ENCODE measurements around the gene QPCT. TPM values are rescaled to one million over a fixed set of nuclear protein-coding genes. Genes with fewer than 3 reads are reported as not detected.

QPCT gene
- total RNA-seq, 1 experiment from 2014 or later: 79.6 TPM

GRCh38 chr2:37324786-37325624 lies 19.4 kb upstream of the QPCT start, which contains the start of gene PRKD3:
TSS of gene PRKD3 (minus strand) at chr2:37324833. CDS start at chr2:37316524, 8,309 bp downstream.
- peak; percentile 59 for DNase-seq (ENCODE audit: low read depth)

DNA sequence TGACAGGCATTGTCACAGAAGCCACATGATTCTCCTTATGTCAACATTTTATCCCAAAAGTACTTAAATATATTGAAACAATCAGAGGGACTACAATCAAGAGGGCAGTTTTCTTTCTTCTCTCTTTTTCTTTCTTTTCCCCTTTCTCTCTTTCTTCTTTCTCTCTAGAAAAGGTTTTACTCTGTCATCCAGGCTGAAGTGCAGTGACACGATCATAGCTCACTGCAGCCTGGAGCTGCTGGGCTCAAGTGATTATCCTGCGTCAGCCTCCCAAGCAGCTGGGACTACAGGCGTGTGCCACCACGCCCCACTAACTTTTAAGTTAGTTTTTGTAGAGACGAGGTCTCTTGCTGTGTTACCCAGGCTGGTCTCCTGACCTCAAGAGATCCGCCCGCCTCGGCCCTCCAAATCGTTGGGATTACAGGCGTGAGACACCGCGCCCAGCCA lies 18.8 kb upstream of the QPCT start:
- peak; percentile 10 for DNase-seq (ENCODE audit: low read depth)

DNA sequence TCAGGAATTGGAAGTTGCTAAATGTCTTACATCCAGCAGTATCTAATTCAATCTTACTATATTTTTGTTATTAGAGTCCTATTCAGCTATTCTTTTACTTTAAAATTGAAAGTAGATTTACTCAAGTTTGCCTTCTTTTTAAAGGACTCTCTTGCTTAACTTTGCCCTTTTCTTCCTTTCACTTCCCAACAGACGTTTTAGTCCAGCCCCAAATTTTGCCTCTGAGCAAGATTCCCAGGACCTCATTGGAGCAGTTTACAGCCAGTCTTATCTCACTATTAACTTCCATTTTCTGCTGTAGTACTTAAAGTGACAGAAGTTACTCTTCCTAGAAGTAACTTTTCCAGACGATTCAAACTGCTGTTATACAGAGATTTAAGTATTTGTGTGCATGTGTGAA lies 18.1 kb upstream of the QPCT start:
- peak; percentile 86 for DNase-seq (ENCODE audit: low read depth)

DNA sequence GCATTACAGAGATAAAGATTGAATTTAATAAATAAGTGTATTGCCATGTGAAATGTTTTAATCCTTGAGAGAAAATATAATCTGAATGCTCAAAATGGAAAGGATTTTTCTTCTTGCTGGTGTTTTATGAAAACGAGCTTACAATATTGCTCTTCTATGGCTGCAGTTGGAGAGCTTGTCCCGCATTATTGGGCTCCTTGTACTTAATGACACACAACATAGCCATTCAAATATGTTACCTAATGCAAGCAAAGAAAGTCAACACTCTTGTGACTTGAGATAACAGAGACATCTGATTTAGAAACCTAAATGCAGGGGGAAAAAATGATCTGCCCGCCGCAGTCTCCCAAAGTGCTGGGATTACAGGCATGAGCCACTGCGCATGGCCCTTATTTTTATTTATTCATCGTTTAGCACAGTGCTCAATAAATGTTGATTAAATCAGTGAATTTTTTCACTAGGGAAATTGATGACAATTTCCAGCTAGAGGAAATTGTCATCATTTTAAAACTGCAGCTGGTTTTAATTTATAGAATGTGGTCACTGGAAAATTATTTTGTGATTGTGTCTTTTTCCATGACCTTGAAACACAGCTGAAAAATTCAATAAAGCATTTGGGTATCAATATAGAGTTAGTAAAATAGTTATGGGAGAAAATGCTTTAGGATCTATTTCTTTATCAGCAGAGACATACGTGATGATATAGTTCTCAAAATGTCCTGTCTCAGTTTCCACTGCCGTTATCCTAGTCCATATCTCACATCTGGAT lies 17.4 kb upstream of the QPCT start:
- no peak for DNase-seq (ENCODE audit: low read depth)

DNA sequence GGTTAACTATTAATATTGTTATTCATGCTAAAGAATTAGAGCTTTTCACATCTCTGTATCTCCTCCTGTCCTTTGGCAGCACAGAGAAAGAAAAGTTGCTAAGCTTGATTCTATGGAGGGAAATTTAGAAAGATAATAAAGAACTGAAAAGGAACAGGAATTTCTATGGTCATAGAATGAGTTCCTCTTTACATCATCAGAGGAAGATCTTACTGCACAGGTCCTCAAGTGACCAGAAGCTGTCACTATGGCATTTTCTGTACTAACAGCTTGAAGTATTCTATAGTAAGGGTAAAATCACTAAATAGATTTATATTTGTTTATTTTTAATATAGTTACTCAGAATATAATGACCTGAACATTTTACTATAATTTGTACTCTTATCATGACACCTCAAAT lies 13.7 kb upstream of the QPCT start:
- DNase-seq (ENCODE audit: low read depth): no peak

- no peak for DNase-seq (ENCODE audit: low read depth)
Measured at GRCh38 chr2:37332560-37332959, 11.9 kb upstream of the QPCT start.

DNA sequence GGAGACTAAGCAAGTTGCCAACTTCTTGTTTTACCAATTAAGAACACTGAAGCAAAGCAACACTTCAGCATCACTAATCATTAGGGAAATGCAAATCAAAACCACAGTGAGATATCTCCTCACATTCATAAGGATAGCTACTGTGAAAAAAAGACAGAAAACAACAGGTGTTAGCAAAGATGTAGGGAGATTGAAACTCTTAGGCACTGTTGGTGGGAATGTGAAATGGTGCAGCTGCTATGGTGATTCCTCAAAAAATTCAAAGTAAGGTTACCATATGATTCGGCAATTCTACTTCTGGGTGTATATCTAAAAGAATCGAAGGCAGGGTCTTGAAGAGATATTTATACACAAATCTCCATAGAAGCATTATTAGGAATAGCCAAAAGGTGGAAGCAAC lies 11.2 kb upstream of the QPCT start:
- no peak for DNase-seq (ENCODE audit: low read depth)

DNA sequence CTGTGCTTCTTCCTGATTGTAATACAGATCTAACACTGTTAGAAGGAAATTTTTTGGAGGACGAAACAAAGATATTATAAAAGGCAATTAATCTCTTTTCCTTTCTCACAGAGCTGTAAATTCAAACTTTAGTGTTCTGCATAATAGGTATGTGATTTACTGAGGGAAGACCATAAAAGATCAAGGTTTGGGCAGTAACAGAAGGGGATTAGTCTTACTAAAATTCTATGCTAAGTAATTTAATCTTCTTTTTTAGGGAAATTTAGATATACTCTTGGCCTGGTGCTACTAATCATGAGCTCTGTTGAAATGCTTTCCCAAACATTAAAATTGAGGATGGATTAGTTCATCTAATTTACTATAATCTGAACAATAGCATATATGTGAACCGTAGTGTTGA lies 8.8 kb upstream of the QPCT start:
- no peak for DNase-seq (ENCODE audit: low read depth)

GRCh38 chr2:37337620-37338280 lies 6.7 kb upstream of the QPCT start:
- peak; percentile 13 for DNase-seq (ENCODE audit: low read depth)

DNA sequence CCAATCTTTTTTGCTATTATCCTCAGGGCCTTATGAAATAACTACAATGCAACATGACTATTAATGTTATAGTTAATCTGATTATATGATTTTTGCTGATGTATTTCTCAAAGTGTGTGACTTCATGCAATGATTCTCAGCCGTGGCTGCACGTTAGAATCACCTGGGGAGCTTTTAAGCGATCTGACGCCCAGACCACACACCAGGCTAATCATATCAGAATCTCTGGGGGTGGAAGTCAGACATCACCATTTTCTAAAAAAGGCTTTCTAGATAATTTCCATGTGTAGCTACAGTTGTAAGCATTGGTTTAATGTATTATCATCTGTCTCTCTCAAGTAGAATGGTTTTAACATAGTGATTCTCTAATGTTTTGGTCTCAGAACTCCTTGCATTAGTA lies 5.5 kb upstream of the QPCT start:
- DNase-seq (ENCODE audit: low read depth): no peak

- DNase-seq (ENCODE audit: low read depth): no peak
Measured at GRCh38 chr2:37340637-37341036, 3.8 kb upstream of the QPCT start.

GRCh38 chr2:37342591-37343220 lies 1.7 kb upstream of the QPCT start:
- no peak for DNase-seq (ENCODE audit: low read depth)

DNA sequence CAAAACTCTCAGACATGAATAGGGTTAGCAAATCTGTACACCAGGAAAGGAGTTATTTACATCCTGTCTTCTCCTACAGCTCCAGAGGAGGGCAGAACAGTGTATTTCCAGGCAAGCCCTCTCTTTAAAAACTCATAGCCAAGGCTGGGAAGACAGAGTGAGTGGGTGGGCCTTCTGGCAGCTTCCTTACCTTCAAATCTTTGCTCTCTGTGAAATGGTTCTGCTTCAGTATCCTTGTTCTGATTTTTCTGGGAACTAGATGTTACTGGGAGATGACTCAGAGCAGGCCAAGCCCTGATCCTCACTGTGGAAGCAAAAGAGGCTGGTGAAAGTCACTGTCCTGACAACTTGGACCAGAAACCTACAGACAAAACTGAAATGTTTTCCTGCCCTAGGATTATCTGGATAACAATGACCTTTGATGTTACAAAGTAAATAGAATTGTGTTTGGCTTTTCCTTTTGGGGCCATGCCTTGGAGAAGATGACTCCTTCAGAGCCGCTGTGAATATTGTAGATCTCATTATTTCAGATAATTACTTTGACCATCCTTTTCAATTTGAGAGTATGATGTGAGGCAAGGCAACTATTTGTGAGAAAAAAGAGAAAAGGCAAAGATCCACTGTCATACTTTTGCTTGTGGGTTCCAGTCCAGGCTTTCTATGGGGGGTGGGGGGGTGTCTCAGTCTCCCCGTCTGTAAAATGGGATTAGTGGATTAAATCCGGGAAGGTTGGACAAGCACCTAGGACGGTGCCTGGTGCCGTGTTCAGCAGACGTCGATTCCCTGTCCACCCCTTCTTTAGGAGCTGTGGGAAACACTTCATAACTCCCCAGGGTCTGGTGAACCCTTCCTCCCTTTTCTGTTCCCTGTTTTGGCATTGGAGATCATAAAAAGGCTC lies 644 bp upstream of the QPCT start:
- DNase-seq (ENCODE audit: low read depth): peak; percentile 53

- DNase-seq (ENCODE audit: low read depth): no peak
Measured at GRCh38 chr2:37348155-37348554, 3.7 kb downstream of the QPCT start.

DNA sequence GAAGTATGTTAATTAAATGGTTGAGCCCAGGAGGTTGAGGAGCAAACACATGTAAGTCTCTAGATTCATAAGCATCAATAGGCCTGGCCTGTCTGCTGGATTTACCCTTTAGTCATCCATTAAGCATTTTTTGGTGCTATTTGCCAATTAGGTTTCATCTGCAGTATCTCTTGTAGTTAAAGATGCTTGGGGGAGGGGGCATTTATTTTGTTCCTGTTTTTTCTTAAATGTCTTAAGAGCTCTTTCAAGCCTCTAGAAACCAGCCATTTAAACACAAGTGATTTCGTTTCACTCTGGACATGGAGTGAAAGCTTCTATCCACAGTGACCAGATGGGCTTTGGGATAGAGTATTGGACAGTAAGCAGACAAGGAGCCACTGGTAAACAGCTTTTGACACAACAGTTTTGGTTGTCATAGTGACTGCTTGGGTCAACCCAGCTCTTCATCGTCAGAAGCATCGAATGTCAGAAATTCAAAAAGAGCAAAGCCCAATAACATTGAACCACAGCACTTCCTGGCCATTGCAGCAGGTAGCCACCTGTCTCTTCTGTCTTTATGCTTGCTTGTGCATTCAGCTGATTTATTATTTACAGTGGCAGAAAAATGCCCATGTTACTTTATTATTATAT lies 4.9 kb downstream of the QPCT start:
- DNase-seq (ENCODE audit: low read depth): peak; percentile 45

DNA sequence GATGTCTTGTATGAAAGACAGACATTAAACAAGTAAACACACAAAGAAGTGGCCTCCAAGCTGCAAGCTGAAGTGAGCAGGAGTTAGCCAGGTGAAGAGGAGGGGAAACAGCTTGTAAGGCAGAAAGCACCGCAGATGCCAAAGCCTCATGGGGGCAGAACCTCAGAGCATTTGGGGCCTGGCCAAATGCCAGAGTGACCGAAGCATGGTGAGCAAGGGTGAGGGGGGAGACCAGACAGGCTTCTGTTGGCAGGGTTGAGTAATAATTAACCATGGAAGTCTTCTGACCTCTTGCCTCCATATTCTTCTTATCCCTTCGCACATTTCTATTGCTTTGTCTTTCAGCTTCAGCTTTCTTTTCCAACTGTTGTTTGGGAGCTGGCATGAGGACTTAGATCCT lies 5.6 kb downstream of the QPCT start:
- peak; percentile 70 for DNase-seq (ENCODE audit: low read depth)

DNA sequence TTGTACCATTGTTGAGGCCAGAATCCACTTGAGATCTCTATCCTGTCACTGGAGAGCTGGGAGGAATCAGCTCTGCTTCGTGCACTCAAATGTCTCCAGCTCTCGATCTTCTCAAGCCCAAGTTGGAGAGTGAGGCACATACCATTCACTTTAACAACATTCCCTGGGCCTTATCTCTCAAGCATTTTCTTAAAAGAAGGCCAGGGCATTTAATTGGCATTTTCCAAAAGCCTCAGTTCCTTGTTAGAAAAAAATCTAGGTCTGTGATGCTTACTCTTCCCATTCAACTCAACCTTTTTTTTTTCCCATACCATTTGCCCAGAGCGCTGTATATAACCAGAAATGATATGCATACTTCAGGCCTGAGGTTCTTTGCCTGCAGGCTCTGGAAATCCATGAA lies 10.1 kb downstream of the QPCT start:
- no peak for DNase-seq (ENCODE audit: low read depth)

- DNase-seq (ENCODE audit: low read depth): no peak
Measured at GRCh38 chr2:37355735-37356134, 11.3 kb downstream of the QPCT start.

DNA sequence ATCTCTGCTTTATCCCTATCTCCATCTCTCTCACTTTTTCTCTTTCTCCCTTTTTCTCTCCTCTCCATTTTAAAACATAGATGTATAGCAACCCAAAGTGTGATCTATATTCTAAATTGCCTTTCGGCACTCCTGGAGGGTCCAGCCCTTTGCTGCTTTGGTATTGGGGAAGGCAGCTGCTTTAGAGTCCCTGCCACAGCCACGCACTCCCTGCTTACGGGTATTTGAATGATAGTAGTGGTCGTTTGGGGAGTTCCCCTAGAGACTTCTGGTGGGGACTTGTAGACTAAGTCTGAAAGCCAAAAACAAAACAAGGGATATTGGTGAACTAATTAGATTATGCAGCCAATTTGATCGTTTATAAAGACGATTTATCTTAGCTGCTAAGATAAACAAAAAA lies 11.9 kb downstream of the QPCT start:
- DNase-seq (ENCODE audit: low read depth): no peak

DNA sequence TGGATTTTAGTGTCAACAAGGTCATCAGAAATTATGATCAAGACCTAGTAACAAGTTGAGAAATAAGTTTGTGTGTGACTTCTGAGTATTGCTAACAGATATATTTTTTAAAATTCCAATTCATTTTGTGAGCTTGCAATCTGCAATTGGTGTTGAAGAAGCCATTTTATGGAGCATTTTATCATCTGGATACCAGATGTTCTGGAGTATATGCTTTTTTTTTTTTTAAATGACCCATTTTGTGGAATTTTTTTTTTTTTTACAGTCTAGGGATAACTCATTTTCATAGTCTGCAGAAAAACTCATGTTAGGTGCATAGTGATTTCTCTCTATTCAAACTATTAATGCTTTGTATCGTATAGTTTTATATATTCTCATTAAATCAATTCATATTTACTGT lies 12.6 kb downstream of the QPCT start:
- no peak for DNase-seq (ENCODE audit: low read depth)
